GM12875 (cell line): Measurements from ENCODE around the gene MYLK.

Experiments used
- H3K4me3 ChIP-seq: one replicate; pipeline ENCODE4 v1.5.1; 2011; ENCODE audit warnings: low read depth, low read length, control low read depth
- TF ChIP-seq, protein P1 (sequence below): IDR thresholded peaks from 2 replicates; pipeline ENCODE4 v1.5.1; 2011; ENCODE audit warnings: low read depth, mild to moderate bottlenecking, control low read depth, inconsistent platforms, low read length, moderate library complexity, borderline replicate concordance; ENCODE audit not compliant: insufficient read depth

MYLK gene

DNA sequence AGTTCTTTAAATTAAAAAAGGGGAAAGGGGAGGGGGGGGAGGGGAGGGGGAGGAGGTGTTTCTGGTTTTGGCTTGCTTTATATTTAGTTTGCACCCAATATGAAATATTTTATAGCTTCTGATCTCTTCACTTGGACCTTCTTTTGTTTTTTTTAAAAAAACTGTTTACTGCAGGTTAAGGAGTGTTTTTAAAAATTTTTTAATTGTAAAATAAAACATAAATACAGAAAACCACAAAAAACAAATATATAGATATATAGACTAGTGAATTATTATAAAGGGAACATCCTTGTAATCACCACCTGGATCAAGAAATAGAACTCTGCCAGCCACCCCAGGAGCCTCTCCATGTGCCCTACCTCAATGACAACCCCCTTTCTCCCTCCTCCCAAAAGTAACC, 861 bp upstream of the MYLK start:
- TF ChIP-seq, protein P1, sequence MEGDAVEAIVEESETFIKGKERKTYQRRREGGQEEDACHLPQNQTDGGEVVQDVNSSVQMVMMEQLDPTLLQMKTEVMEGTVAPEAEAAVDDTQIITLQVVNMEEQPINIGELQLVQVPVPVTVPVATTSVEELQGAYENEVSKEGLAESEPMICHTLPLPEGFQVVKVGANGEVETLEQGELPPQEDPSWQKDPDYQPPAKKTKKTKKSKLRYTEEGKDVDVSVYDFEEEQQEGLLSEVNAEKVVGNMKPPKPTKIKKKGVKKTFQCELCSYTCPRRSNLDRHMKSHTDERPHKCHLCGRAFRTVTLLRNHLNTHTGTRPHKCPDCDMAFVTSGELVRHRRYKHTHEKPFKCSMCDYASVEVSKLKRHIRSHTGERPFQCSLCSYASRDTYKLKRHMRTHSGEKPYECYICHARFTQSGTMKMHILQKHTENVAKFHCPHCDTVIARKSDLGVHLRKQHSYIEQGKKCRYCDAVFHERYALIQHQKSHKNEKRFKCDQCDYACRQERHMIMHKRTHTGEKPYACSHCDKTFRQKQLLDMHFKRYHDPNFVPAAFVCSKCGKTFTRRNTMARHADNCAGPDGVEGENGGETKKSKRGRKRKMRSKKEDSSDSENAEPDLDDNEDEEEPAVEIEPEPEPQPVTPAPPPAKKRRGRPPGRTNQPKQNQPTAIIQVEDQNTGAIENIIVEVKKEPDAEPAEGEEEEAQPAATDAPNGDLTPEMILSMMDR = no peak
- H3K4me3 ChIP-seq = no peak overlapping the region

DNA sequence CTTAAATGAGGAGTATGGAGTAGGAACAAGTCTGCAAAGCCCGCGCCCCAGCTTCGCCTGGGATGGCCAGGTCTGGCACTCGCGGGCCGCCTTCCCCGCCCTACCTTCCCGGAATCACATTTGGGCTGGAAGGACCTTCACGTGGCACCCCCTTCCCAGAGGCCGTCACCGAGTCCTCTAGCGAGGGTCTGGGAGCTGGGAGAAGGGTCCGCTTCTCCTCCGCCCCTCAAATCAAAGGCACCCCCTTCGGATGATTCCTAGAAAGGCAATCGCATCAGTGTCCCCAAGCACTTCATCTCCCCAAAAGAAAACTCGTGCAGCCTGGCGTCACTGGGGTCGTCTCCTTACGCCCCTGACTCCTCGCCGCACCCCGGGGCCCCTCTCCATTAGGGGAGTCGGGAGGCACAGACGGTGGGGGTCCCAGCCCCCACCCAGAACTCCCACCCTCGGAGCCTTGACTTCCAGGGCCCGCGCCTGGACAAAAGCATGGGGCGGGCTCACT, 380 bp downstream of the MYLK start:
- no peak overlapping the region for H3K4me3 ChIP-seq
- TF ChIP-seq, protein P1 = no peak

DNA sequence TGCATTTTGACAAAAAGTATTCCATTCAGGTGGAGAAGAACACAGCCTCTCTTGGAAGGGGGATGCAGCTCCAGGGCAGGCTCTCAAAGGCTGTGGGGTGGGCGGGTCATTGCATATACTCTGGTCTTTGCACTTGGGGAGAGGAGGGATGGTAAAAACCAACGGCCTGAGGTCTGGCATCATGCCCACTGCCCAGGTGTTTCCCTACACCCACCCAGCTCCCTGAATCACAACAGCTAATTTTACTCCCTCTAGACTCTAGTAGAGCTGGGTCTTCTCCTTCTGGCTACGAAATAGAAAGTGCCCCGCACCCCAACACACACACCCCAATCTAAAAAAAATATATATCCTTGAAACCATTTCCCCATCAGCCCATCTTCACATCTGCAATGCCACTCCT, 1.0 kb downstream of the MYLK start:
- no peak overlapping the region for H3K4me3 ChIP-seq

DNA sequence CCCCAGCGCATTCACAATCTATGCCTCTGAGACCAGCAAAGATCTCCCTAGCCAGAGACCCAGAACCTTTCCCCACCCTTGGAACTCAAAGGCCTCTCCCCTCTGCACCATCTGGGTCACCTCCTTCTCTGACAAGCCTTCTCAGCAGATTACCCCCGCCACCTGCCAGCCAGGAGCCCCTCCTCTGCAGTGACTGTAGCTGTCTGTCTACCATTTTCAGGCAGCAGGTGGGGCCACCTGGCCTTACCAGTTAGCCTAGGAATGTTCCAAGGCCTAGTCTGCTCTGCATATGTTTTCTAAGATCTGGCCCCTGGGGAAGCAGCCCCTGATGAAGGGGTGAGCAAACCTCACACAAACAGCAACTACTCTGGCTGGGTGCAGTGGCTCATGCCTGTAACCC, 2.4 kb downstream of the MYLK start:
- TF ChIP-seq, protein P1 = no peak
- H3K4me3 ChIP-seq = no peak overlapping the region

More for the DNA sequence above, 1.0 kb downstream of the MYLK start:
- TF ChIP-seq, protein P1 = no peak

DNA sequence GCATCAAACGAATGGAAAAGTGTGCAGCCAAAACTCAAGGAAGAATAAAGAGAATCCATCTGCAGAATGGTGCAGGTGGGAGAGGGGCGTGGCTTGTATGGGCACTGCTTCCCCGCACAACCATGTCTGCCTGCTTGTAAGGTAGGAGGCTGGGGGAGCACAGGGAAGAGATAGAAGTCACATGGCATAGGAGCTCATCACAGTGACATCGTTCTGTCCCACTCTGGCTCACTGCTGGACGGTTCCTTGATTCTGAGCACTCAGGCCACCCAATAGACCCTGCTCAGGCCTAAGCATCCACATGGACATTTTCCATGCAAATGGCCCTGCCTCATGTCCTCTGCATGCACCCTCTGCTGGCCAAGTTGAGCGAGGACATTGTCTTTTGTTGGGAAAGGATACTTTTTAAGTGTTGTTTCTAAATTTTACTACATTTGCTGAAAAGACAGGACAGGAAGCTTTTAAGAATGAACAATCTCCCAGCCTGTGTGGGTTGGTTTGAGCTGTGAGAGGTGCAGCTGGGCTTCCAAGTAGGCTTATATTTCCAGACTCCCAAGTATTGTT, 3.1 kb downstream of the MYLK start:
- TF ChIP-seq, protein P1 = no peak
- H3K4me3 ChIP-seq = no peak overlapping the region

DNA sequence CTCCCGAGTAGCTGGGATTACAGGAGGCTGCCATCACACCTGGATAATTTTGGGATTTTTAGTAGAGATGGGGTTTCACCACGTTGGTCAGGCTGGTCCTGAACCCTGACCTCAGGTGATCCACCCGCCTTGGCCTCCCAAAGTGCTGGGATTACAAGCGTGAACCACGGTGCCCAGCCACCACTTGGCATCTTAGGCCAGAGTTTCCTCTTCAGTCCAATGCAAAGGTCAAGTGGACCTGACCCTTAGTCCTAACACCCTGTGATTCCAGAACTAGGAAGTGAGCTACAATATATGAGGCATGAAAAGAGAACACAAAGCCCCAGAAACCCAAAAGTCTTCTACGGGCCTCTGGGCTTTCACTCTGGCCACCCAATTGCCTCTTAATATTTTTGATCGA, 5.3 kb downstream of the MYLK start:
- H3K4me3 ChIP-seq = no peak overlapping the region
- TF ChIP-seq, protein P1 = no peak

DNA sequence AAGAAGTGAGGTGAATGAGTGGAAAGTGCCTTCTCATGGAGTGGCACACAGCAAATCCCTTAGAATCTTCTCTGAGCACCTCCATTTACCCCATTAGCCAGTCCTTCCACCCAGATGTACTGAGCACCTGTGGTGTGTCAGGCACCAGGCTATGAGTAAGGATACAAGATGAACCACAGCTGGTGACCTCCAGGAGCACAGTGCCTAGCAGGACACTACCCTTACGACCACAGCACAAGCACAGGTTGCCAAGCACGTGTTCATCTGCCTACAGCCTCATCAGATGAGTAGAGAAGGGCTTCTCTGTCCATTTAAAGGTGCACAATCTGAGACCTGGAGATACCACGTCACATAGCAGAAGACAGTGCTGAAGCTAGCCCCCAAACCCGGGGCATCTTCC, 6.2 kb downstream of the MYLK start:
- H3K4me3 ChIP-seq = no peak overlapping the region
- TF ChIP-seq, protein P1 = no peak
